ENCODE results near the gene TMEM131. TPM values are rescaled to one million over a fixed set of nuclear protein-coding genes. Genes with fewer than 3 reads are reported as not detected.

Gene TMEM131
- total RNA-seq, 1 donor from 2014 or later = 52.9 TPM

- H3K4me1 Mint-ChIP-seq = peaks cover 43% of the 10 kb centered on the region
- H3K36me3 Mint-ChIP-seq = peaks cover 19% of the 10 kb centered on the region
- peaks cover 29% of the 10 kb centered on the region for H3K9me3 Mint-ChIP-seq
- H3K4me3 Mint-ChIP-seq = no peak overlapping the region
- H3K27ac Mint-ChIP-seq = peak overlapping the region; percentile 54
- no peak for TF ChIP-seq CTCF (IDR thresholded peaks at IDR 0.05; ENCODE audit: unreplicated experiment)
- H3K27me3 Mint-ChIP-seq (ENCODE audit: low read depth) = no peaks in the 10 kb centered on the region
- no peak for DNase-seq (ENCODE audit: low spot score in 2 of 2, unreplicated experiment in 2 of 2)
These were observed 60.0 kb downstream of the TMEM131 start for GRCh38 chr2:97935719-97936161.

- peaks cover 14% of the 10 kb centered on the region for H3K9me3 Mint-ChIP-seq
- no peak for DNase-seq (ENCODE audit: low spot score in 2 of 2, unreplicated experiment in 2 of 2)
- H3K27me3 Mint-ChIP-seq (ENCODE audit: low read depth) = no peaks in the 10 kb centered on the region
- no peak overlapping the region for H3K4me3 Mint-ChIP-seq
- peaks cover 4% of the 10 kb centered on the region for H3K36me3 Mint-ChIP-seq
- TF ChIP-seq CTCF (IDR thresholded peaks at IDR 0.05; ENCODE audit: unreplicated experiment) = no peak
- H3K27ac Mint-ChIP-seq = no peak overlapping the region
- peaks cover 49% of the 10 kb centered on the region for H3K4me1 Mint-ChIP-seq
These were observed 62.6 kb downstream of the TMEM131 start for GRCh38 chr2:97932975-97933662.

- H3K4me1 Mint-ChIP-seq = peaks cover 44% of the 10 kb centered on the region
- DNase-seq (ENCODE audit: low spot score in 2 of 2, unreplicated experiment in 2 of 2) = no peak
- no peaks in the 10 kb centered on the region for H3K27me3 Mint-ChIP-seq (ENCODE audit: low read depth)
- peaks cover 3% of the 10 kb centered on the region for H3K36me3 Mint-ChIP-seq
- no peak overlapping the region for H3K27ac Mint-ChIP-seq
- H3K4me3 Mint-ChIP-seq = no peak overlapping the region
- peaks cover 9% of the 10 kb centered on the region for H3K9me3 Mint-ChIP-seq
- no peak for TF ChIP-seq CTCF (IDR thresholded peaks at IDR 0.05; ENCODE audit: unreplicated experiment)
These were observed 63.9 kb downstream of the TMEM131 start for GRCh38 chr2:97931858-97932225.

- Mint-ChIP-seq H3K27ac (no peak overlapping the region), H3K36me3 (peaks cover 7% of the 10 kb centered on the region), H3K4me1 (peaks cover 40% of the 10 kb centered on the region), H3K4me3 (no peak overlapping the region), H3K27me3 (ENCODE audit: low read depth) (no peaks in the 10 kb centered on the region), H3K9me3 (peaks cover 9% of the 10 kb centered on the region)
- TF ChIP-seq CTCF (IDR thresholded peaks at IDR 0.05; ENCODE audit: unreplicated experiment) = no peak
- no peak for DNase-seq (ENCODE audit: low spot score in 2 of 2, unreplicated experiment in 2 of 2)
These were observed 64.5 kb downstream of the TMEM131 start for GRCh38 chr2:97931118-97931857.

- no peak for DNase-seq (ENCODE audit: low spot score in 2 of 2, unreplicated experiment in 2 of 2)
- no peaks in the 10 kb centered on the region for H3K27me3 Mint-ChIP-seq (ENCODE audit: low read depth)
- no peak for TF ChIP-seq CTCF (IDR thresholded peaks at IDR 0.05; ENCODE audit: unreplicated experiment)
- peaks cover 15% of the 10 kb centered on the region for H3K4me1 Mint-ChIP-seq
- no peak overlapping the region for H3K27ac Mint-ChIP-seq
- H3K9me3 Mint-ChIP-seq = peaks cover 9% of the 10 kb centered on the region
- no peak overlapping the region for H3K4me3 Mint-ChIP-seq
- H3K36me3 Mint-ChIP-seq = peaks cover 7% of the 10 kb centered on the region
These were observed 67.2 kb downstream of the TMEM131 start for GRCh38 chr2:97928591-97928990.

Data from mesothelial cell of epicardium (in vitro differentiated cells).